HL-60 (cell line): ENCODE measurements around the gene IQSEC1.

Source experiments
- DNase-seq, 2 experiments: peaks; one replicate each; pipeline ENCODE4 v3.0.0-alpha.2; 2010 to 2020; ENCODE audit warnings: low read depth in 1 of 2, low spot score in 1 of 2
- H3K27ac ChIP-seq: fragments of 250-450 bp; sonication (Bioruptor Pico); replicated peaks from 2 replicates; pipeline ENCODE4 v1.5.1; 2020; ENCODE audit warnings: mild to moderate bottlenecking, moderate library complexity
- H3K27me3 ChIP-seq: fragments of 250-450 bp; sonication (Bioruptor Pico); 2 replicates; pipeline ENCODE4 v1.5.1; 2021; ENCODE audit warnings: mild to moderate bottlenecking, moderate library complexity; ENCODE audit not compliant: insufficient read depth, poor library complexity, severe bottlenecking
- H3K4me3 ChIP-seq: replicated peaks from 2 replicates; pipeline ENCODE4 v1.5.1; 2011; ENCODE audit warnings: mild to moderate bottlenecking, control low read depth, low read length; ENCODE audit not compliant: insufficient read depth
- GABPA ChIP-seq: IDR thresholded peaks from 2 replicates; pipeline ENCODE4 v1.6.1; 2012; ENCODE audit warnings: low read depth
- POLR2AphosphoS5 ChIP-seq: IDR thresholded peaks from 2 replicates; pipeline ENCODE4 v1.6.1; 2012; ENCODE audit warnings: low read depth
- SPI1 ChIP-seq: IDR thresholded peaks from 2 replicates; pipeline ENCODE4 v1.6.1; 2012; ENCODE audit warnings: low read depth, mild to moderate bottlenecking, borderline replicate concordance
- TF ChIP-seq, protein P1 (sequence below): IDR thresholded peaks from one replicate; pipeline ENCODE4 v1.5.1; 2011; ENCODE audit warnings: low read length, control low read depth, inconsistent platforms; ENCODE audit not compliant: insufficient read depth
- TF ChIP-seq, protein P2 (sequence below): IDR thresholded peaks from 2 replicates; pipeline ENCODE4 v1.6.1; 2012; ENCODE audit warnings: low read depth; ENCODE audit not compliant: insufficient replicate concordance

The IQSEC1 gene

DNA sequence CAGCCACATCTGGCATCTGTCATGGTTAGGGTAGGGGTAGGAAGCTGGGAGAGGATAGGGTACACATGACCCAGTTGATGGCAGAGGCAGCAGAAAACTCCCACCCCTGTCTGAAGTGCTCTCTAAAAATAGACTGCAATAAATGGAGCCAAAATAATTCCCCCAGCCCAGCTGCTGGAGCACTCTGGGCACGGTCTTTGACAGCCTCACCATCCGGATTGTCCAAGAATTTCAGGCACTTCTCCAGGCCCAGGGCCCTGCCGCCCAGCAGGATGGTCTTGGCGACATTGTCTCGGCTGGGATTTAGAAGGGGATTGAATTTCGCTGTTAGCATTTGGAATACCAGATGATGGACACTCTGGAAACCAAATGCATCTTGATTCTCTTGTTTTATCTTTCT, 103.7 kb downstream of the IQSEC1 start:
- no peak overlapping the region for H3K27ac ChIP-seq
- H3K4me3 ChIP-seq: no peak overlapping the region
- DNase-seq: no peak
- TF ChIP-seq, protein P1, sequence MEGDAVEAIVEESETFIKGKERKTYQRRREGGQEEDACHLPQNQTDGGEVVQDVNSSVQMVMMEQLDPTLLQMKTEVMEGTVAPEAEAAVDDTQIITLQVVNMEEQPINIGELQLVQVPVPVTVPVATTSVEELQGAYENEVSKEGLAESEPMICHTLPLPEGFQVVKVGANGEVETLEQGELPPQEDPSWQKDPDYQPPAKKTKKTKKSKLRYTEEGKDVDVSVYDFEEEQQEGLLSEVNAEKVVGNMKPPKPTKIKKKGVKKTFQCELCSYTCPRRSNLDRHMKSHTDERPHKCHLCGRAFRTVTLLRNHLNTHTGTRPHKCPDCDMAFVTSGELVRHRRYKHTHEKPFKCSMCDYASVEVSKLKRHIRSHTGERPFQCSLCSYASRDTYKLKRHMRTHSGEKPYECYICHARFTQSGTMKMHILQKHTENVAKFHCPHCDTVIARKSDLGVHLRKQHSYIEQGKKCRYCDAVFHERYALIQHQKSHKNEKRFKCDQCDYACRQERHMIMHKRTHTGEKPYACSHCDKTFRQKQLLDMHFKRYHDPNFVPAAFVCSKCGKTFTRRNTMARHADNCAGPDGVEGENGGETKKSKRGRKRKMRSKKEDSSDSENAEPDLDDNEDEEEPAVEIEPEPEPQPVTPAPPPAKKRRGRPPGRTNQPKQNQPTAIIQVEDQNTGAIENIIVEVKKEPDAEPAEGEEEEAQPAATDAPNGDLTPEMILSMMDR: no peak
- no peak for TF ChIP-seq SPI1
- TF ChIP-seq, protein P2, sequence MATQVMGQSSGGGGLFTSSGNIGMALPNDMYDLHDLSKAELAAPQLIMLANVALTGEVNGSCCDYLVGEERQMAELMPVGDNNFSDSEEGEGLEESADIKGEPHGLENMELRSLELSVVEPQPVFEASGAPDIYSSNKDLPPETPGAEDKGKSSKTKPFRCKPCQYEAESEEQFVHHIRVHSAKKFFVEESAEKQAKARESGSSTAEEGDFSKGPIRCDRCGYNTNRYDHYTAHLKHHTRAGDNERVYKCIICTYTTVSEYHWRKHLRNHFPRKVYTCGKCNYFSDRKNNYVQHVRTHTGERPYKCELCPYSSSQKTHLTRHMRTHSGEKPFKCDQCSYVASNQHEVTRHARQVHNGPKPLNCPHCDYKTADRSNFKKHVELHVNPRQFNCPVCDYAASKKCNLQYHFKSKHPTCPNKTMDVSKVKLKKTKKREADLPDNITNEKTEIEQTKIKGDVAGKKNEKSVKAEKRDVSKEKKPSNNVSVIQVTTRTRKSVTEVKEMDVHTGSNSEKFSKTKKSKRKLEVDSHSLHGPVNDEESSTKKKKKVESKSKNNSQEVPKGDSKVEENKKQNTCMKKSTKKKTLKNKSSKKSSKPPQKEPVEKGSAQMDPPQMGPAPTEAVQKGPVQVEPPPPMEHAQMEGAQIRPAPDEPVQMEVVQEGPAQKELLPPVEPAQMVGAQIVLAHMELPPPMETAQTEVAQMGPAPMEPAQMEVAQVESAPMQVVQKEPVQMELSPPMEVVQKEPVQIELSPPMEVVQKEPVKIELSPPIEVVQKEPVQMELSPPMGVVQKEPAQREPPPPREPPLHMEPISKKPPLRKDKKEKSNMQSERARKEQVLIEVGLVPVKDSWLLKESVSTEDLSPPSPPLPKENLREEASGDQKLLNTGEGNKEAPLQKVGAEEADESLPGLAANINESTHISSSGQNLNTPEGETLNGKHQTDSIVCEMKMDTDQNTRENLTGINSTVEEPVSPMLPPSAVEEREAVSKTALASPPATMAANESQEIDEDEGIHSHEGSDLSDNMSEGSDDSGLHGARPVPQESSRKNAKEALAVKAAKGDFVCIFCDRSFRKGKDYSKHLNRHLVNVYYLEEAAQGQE: no peak
- TF ChIP-seq GABPA: no peak
- TF ChIP-seq POLR2AphosphoS5: no peak
- peaks cover 2% of the 10 kb centered on the region for H3K27me3 ChIP-seq

DNA sequence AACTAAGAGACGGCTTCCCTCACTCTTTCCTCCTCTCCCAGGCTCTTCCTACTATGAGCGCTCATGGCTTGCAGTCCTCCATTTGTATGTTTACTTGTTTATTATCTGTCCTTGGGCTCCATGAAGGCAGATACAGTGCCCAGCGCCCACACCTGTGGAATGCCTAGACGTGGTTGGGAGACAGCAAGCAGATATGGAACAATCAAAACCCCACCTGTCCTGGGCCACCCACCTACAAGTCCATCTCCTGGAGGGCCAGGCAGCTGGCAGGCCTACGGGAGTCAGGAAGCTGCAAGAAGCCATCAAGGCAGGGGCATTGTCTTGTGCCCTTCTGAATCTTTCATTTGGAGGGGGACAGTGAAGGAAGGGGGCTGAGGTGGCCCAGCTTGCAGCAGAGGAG, 104.7 kb downstream of the IQSEC1 start:
- H3K27me3 ChIP-seq: no peaks in the 10 kb centered on the region
- DNase-seq: no peak
- TF ChIP-seq, protein P2: no peak
- no peak for TF ChIP-seq GABPA
- TF ChIP-seq POLR2AphosphoS5: no peak
- no peak for TF ChIP-seq SPI1
- TF ChIP-seq, protein P1: no peak
- H3K4me3 ChIP-seq: no peak overlapping the region
- H3K27ac ChIP-seq: no peak overlapping the region

DNA sequence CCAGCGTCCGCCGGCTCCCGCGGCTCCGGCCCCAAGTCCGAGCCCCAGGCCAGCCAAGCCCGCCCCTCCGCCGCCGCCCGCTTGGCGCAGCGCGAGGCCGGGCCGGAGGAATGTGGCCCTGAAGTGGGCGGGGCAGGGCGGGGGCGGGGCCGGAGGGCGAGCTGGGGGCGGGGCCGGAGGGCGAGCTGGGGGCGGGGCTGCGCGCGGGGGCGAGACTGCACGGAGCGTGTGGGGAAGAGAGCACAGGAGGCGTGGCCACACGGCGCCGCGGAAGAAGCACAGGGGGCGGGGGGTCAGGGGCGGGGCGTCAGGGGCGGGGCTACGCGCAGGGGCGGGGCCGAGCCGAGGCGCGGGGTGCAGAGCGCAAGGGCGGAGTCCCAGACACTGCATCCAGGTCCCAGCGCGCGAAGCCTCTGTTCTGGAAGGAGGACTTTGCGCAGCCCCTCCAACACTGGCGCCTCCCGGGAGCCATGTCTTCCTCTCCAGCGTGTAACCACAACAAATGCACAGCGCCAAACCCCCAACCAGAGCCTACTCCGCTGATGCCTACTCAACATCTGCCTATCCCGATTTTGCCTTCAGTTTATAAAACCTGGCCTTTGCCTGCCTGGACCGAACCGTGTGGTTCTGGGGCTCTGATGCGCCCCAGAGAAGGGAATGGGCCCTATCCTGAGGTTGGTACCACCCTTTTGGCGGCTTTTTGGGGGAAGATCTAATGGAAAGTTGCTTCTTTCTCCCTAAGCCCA, 105.5 kb downstream of the IQSEC1 start:
- no peak overlapping the region for H3K27ac ChIP-seq
- H3K4me3 ChIP-seq: peak overlapping the region; percentile 15
- TF ChIP-seq, protein P1: no peak
- TF ChIP-seq SPI1 (no peak), POLR2AphosphoS5 (no peak), GABPA (no peak)
- TF ChIP-seq, protein P2: no peak
- no peaks in the 10 kb centered on the region for H3K27me3 ChIP-seq
- peak; percentile 67 to 79 for DNase-seq
